ENCODE measurements around the gene PLAC8. TPM values are rescaled to one million over a fixed set of nuclear protein-coding genes. Genes with fewer than 3 reads are reported as not detected.
"Not testable (repeated sequence)": the region's sequence is repeated elsewhere in the genome, so short reads cannot be mapped to it uniquely, and the experiment has no call there.

PLAC8 gene
- total RNA-seq, 3 donors from 2014 or later, result 11.8 to 14.9 (median 14.3) TPM

DNA sequence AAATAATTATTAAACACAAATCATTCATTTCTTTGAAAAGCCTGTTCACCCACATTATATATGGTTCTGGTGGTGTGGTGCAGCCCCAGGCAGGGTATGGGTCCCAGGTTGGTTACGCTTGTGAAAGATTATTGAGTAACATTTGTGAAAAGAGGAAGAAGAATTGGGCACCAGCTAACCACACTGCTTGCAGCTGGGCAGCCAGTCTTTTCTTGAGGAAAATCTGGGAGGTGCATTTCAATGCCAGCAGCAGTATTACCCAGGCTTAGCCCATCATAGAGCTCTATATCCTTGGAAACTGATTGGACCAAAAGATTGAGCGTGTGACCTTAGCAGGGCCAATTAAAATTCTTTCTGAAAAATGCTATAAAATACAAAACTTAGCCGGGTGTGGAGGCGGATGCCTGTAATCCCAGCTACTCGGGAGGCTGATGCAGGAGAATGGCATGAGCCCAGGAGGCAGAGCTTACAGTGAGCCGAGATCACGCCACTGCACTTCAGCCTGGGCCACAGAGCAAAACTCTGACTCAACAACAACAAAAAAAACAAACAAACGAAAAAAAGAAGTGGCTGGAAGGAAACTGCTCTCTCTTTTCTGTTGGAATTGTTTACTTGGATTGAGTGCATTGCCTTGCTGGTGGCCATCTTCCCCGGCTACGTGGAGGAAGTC is 9.7 kb upstream of the PLAC8 start:
- H3K4me3 Mint-ChIP-seq, result no peak overlapping the region

DNA sequence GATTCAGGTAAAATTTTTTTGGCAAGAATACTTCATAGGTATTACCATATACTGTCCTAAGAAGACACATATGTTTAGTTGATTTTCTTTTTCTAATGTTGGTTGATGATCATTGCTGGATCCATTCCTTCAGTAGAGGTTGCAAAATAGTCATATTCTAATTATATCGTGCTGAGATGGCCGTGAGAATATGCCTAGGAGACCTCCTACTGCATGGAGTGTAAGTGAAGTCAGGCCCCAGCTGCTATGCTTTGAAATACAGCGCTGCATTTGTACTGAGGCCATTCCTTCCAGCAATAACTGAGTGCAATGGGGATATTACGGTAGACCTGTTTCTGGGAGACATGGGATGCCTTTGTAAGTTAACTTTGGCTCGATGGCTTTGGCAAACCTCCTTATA is 6.7 kb upstream of the PLAC8 start:
- no peaks in the 10 kb centered on the region for H3K27me3 Mint-ChIP-seq (ENCODE audit: low read depth)
- H3K9me3 Mint-ChIP-seq, result no peaks in the 10 kb centered on the region

More for the DNA sequence above, 9.7 kb upstream of the PLAC8 start:
- ATAC-seq (no peak), DNase-seq (no peak)
- H3K9me3 Mint-ChIP-seq, result no peaks in the 10 kb centered on the region
- H3K36me3 Mint-ChIP-seq (ENCODE audit: insufficient read depth), result no peaks in the 10 kb centered on the region
- no peaks in the 10 kb centered on the region for H3K27me3 Mint-ChIP-seq (ENCODE audit: low read depth)
- H3K4me1 Mint-ChIP-seq (ENCODE audit: low read depth), result peaks cover 16% of the 10 kb centered on the region

DNA sequence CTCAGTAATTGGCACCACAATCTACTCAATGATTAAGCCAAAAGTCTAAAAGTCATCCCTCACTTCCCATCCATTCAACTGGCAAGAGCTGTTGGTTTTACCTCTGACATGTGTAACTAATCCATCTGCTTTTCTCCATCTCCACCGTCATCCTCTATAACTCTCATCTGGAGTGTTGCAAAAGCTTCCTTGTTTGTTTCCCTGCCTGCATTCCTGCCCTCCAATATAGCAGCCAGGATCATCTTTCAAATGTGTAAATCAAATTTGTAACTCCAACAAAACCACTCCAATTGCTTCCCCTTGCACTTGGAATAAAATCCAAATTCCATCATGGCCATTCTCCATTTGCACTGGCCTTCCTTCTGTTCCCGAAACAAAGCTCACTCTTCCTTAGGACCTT is 4.3 kb upstream of the PLAC8 start:
- ATAC-seq, result no peak
- H3K27me3 Mint-ChIP-seq (ENCODE audit: low read depth), result no peaks in the 10 kb centered on the region
- peaks cover 32% of the 10 kb centered on the region for H3K4me1 Mint-ChIP-seq (ENCODE audit: low read depth)
- no peak for DNase-seq
- no peaks in the 10 kb centered on the region for H3K36me3 Mint-ChIP-seq (ENCODE audit: insufficient read depth)
- H3K9me3 Mint-ChIP-seq, result no peaks in the 10 kb centered on the region
- H3K4me3 Mint-ChIP-seq, result no peak overlapping the region

More for the DNA sequence above, 6.7 kb upstream of the PLAC8 start:
- peaks cover 22% of the 10 kb centered on the region for H3K4me1 Mint-ChIP-seq (ENCODE audit: low read depth)
- H3K4me3 Mint-ChIP-seq, result no peak overlapping the region
- H3K36me3 Mint-ChIP-seq (ENCODE audit: insufficient read depth), result no peaks in the 10 kb centered on the region
- ATAC-seq (no peak), DNase-seq (no peak)

DNA sequence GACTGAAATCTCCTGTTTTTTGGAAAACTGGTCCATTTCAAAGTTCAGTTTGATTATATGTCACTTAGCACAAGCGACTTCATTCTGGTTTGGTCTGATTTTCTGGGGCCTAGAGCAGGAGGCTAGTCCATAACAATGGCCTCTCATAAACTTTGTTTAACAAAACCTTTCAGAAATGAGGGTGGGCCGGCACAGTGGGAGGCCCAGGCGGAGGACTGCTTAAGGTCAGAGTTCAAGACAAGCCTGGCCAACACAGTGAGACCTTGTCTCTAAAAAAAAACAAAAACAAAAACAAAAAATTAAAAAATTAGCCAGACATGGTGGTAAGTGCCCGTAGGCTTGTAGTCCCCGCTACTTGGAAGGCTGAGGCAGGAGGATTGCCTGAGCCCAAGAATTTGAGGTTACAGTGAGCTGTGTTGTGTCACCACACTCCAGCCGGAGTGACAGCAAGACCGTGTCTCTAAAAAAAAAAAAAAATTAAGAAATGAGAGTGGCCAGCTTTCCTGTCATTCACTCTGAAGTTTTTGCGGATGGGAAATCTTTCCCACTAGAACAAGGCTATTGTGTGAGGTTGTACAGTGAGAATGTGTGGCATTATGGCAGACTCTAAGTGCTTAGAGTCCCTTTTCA is 1.2 kb upstream of the PLAC8 start:
- DNase-seq (no peak), ATAC-seq (no peak)
- no peaks in the 10 kb centered on the region for H3K9me3 Mint-ChIP-seq
- no peaks in the 10 kb centered on the region for H3K36me3 Mint-ChIP-seq (ENCODE audit: insufficient read depth)
- H3K27me3 Mint-ChIP-seq (ENCODE audit: low read depth), result no peaks in the 10 kb centered on the region
- H3K4me3 Mint-ChIP-seq, result peak overlapping the region; percentile 90
- peaks cover 49% of the 10 kb centered on the region for H3K4me1 Mint-ChIP-seq (ENCODE audit: low read depth)

DNA sequence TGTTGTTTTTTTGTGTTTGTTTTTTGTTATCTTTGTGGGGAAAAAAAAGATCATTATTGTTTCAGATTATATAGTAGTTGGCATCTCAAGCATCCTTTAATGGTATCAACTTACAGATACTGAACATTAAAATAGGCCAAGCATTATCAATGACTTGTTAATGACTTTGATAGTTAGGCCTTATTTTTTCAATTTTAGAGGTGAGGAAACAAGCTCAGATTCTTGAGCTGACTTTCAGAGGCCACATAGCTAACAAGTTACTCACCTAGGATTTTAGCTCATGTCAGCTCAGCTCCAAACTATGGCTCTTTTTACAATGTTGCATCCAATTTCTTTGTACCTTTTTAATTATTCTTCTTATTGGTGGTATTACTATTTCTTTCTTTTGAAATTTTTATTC is 471 bp upstream of the PLAC8 start:
- no peaks in the 10 kb centered on the region for H3K9me3 Mint-ChIP-seq
- ATAC-seq, result no peak
- peaks cover 53% of the 10 kb centered on the region for H3K4me1 Mint-ChIP-seq (ENCODE audit: low read depth)
- peak overlapping the region; percentile 90 for H3K4me3 Mint-ChIP-seq
- no peaks in the 10 kb centered on the region for H3K27me3 Mint-ChIP-seq (ENCODE audit: low read depth)
- no peak for DNase-seq
- H3K36me3 Mint-ChIP-seq (ENCODE audit: insufficient read depth), result no peaks in the 10 kb centered on the region

DNA sequence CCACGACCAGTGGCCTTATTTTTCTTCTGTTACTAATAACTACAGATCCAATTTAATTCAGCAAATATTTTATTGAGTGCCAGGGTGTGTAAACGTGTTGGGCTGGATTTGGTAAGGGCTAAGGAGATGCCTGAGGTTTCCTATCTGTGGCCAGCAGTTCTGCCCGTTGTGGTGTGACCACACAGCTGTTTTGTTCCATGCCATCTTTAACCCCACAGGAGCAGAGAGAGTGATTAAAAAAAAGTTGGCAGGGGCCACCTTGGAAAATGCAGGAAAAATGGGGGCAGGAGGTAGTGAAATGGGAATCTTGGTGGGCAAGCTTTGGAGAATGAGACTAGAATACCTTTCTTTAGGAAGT is 1.1 kb downstream of the PLAC8 start:
- ATAC-seq (no peak), DNase-seq (no peak)
- peak overlapping the region; percentile 90 for H3K4me3 Mint-ChIP-seq
- H3K27me3 Mint-ChIP-seq (ENCODE audit: low read depth), result no peaks in the 10 kb centered on the region
- H3K4me1 Mint-ChIP-seq (ENCODE audit: low read depth), result peaks cover 52% of the 10 kb centered on the region
- no peaks in the 10 kb centered on the region for H3K36me3 Mint-ChIP-seq (ENCODE audit: insufficient read depth)
- no peaks in the 10 kb centered on the region for H3K9me3 Mint-ChIP-seq

DNA sequence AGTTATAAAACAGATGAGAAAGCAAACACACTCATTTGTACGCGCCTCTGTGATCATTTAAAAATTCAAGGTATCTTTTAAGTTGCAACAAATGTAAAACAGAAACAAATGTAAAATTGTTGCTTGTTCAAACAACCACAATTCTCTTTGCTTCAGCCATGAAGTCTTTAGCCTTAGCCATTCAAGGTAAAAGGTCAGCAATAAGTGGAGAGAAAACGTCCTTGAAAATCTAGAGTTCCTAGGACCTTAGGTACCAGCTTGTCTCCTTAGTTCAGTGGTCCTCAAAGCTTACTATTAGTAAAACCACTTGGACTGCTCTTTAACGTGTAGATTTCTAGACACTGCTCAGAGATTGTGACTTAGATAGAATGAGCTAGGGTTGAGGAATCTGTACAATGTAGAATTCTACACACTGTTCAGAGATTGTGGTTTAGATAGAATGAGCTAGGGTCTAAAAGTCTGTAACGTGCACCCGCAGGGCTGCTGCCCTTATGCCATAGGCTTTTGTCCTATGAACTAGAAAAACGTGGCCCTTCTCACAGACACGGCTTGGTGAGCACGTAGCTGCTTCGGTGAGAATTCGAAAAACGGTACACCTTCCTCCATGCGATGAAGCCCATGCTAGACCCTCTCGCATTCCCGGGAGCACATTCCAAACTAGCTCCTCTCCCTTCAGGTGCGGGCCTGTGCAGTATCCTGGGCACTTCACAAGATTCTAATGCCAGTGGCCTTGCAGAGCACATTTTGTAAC is 1.7 kb downstream of the PLAC8 start:
- H3K36me3 Mint-ChIP-seq (ENCODE audit: insufficient read depth), result no peaks in the 10 kb centered on the region
- no peaks in the 10 kb centered on the region for H3K27me3 Mint-ChIP-seq (ENCODE audit: low read depth)
- peaks cover 54% of the 10 kb centered on the region for H3K4me1 Mint-ChIP-seq (ENCODE audit: low read depth)
- no peaks in the 10 kb centered on the region for H3K9me3 Mint-ChIP-seq
- ATAC-seq (peak; percentile 7 to 12), DNase-seq (peak; percentile 9)
- peak overlapping the region; percentile 90 for H3K4me3 Mint-ChIP-seq

DNA sequence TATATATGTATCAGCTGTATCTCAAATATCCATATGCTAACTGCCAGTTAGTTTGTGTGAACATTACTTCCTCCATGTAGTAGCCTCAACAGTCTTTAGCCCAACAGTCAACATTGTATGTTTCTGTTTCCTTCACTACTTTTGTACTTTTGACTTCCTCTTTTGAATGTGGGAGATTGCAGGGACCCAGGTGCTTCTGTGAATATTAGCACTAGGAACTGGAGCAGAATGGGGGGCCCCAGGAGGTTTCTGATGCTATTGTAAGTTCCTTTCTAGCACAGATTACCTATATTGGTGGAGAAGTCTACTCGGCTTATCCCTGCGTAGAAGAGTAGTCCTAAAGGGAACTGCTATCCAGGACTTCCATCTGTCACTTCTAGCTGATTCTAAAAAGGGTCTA is 2.3 kb downstream of the PLAC8 start:
- Mint-ChIP-seq H3K9me3 (no peaks in the 10 kb centered on the region), H3K36me3 (ENCODE audit: insufficient read depth) (no peaks in the 10 kb centered on the region), H3K27me3 (ENCODE audit: low read depth) (no peaks in the 10 kb centered on the region), H3K4me3 (peak overlapping the region; percentile 90), H3K4me1 (ENCODE audit: low read depth) (peaks cover 52% of the 10 kb centered on the region)
- ATAC-seq, result no peak
- no peak for DNase-seq

DNA sequence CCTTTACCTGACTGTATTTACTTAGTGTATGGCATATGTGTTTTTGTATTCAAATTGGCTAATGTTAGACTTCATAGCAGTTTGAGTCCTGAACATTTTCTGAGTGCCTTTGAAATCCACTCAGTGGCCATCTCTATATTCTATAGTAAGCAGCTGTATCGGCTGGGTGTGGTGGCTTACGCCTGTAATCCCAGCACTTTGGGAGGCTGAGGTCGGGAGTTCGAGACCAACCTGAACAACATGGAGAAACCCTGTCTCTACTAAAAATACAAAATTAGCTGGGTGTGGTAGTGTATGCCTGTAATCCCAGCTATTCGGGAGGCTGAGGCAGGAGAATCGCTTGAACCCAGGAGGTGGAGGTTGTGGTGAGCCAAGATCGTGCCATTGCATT is 2.8 kb downstream of the PLAC8 start:
- not testable (repeated sequence) for ATAC-seq; H3K27me3 Mint-ChIP-seq (ENCODE audit: low read depth); H3K9me3 Mint-ChIP-seq; H3K36me3 Mint-ChIP-seq (ENCODE audit: insufficient read depth); DNase-seq
- Mint-ChIP-seq H3K4me3 (peak overlapping the region; percentile 77), H3K4me1 (ENCODE audit: low read depth) (peaks cover 55% of the 10 kb centered on the region)

DNA sequence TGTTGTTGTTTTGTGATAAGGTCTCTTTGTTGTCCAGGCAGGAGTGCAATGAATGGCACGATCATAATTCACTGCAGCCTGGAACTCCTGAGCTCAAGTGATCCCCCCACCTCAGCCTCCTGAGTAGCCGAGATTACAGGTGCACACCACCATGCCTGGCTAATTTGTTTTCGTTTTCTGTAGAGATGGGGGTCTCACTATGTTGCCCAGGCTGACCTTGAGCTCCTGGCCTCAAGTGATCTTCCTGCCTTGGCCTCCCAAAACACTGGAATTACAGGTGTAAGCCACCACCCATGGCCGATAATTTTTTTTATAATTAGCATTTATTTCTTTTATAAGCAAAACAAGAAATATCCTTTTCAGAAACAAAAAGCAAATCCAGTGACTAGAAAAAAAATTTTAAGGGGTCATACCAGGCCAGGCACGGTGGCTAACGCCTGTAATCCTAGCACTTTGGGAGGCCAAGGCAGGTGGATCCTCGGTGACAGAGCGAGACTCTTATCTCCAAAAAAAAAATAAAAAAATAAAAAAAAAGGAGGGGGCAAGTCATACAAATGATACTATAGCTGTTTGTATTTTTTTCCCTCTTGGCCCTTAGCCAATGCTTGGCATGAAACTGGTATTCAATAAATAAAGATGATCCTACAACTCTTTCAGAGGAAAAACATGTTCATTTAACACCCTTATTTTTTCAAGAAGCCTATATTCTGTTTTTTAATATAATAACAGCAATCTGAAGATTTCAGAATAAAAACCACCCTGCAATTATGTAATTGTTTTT is 3.4 kb downstream of the PLAC8 start:
- no peaks in the 10 kb centered on the region for H3K27me3 Mint-ChIP-seq (ENCODE audit: low read depth)
- H3K4me1 Mint-ChIP-seq (ENCODE audit: low read depth), result peaks cover 56% of the 10 kb centered on the region
- no peaks in the 10 kb centered on the region for H3K36me3 Mint-ChIP-seq (ENCODE audit: insufficient read depth)
- DNase-seq (no peak), ATAC-seq (no peak)
- H3K9me3 Mint-ChIP-seq, result no peaks in the 10 kb centered on the region
- H3K4me3 Mint-ChIP-seq, result peak overlapping the region; percentile 90

DNA sequence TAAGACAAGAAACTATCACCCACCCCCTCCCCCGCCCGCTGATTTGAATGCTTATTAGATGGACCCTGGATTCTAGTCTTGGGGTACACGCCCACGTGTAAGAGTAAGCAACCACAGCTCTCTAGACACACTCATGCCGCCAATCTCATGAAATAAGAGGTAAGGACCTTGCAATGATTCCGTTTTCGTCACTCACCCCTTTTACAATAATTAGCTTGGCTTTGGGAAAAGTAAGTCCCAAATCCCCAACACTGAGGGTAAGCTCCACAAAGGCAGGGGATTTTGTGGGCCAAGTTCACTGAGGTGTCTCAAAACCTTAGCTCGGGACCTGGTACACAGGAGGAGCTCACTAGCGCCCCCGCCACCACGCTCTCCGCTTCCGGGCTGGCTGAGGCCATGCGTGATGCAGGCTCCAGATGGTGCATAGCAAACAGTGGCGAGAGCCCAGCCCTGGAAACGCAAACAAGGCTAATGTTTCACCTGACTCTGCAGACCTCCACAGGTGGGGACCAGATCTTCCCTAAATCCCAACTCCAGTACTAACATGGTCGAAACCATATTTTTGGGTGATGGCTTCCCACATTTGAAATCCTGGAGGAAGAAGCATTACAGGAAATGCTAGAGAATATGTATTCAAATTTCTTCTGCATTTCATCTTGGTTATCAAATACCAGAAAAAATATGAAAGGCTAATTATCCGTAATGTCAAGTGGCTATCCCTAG is 4.1 kb downstream of the PLAC8 start:
- peaks cover 51% of the 10 kb centered on the region for H3K4me1 Mint-ChIP-seq (ENCODE audit: low read depth)
- H3K27me3 Mint-ChIP-seq (ENCODE audit: low read depth), result no peaks in the 10 kb centered on the region
- peak overlapping the region; percentile 90 for H3K4me3 Mint-ChIP-seq
- DNase-seq (peak; percentile 85), ATAC-seq (peak; percentile 77 to 79)
- H3K36me3 Mint-ChIP-seq (ENCODE audit: insufficient read depth), result peaks cover 3% of the 10 kb centered on the region
- no peaks in the 10 kb centered on the region for H3K9me3 Mint-ChIP-seq

DNA sequence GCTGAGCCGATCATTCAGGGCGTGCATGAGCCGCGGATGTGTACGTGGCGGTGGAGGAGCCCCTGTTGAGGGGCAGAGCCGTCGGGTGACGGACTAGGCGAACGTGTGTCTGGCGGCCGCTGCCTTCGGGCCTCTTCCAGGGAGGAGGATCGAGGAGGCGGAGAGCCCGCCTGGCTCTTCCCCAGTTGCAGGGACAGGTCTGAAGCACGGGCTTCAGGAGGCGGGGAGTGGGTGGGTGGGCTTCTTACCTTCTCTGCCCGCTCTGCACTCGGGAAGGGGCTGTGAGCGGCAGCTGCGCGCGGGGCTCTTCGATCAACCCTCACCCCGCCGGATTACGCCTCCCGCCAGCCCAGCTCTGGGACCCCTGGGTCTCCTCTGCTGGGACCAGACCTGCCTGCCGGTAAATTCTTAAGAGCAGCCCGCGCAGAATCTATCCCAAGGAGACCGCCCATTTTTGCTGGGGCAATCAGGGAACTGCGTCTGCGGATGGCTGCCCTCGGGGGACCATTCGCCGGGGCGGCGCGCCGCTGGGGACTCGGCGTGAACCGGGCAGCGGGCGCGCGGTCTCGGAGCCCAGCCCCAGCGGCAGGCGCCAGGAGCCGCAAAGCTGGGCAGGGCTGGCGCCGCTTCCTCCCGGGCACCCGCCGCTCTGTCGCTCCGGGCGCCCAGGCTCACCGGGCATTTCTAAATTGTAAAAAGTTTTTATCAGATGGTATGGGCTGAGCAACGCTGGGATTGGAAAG is 4.9 kb downstream of the PLAC8 start:
- Mint-ChIP-seq H3K36me3 (ENCODE audit: insufficient read depth) (peaks cover 10% of the 10 kb centered on the region), H3K9me3 (no peaks in the 10 kb centered on the region), H3K4me1 (ENCODE audit: low read depth) (peaks cover 51% of the 10 kb centered on the region), H3K4me3 (peak overlapping the region; percentile 90), H3K27me3 (ENCODE audit: low read depth) (no peaks in the 10 kb centered on the region)
- peak; percentile 16 for DNase-seq
- ATAC-seq, result peak; percentile 46 to 48

DNA sequence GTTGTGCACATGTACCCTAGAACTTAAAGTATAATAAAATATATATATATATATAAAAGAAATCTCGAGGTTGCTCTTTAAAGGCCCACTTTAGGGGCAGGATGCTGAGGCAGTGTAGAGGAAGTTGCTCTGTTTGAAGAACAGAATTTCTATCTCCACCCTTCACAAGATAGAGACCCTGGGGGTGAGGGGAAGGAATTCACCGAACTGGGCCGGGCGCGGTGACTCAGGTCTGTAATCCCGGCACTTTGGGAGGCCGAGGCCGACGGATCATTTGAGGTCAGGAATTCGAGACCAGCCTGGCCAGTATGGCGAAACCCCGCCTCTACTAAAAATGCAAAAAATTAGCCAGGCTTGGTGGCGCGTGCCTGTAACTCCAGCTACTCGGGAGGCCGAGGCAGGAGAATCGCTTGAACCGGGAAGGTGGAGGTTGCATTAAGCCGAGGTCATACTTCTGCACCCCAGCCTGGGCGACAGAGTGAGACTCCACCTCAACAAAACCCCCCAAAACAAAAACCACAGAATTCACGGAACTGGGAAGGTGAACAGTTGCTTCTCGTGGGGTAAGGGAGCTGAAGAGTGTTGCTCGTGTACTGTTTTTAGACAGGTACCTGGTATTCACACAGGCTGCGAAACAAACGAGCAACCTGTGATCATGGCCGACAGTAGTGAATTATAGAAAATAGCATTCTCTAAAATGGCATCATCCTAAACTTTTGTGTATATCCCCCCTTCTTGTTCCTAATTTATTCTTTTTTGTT is 6.2 kb downstream of the PLAC8 start:
- Mint-ChIP-seq H3K36me3 (ENCODE audit: insufficient read depth) (peaks cover 19% of the 10 kb centered on the region), H3K4me1 (ENCODE audit: low read depth) (peaks cover 46% of the 10 kb centered on the region), H3K4me3 (peak overlapping the region; percentile 90), H3K27me3 (ENCODE audit: low read depth) (no peaks in the 10 kb centered on the region), H3K9me3 (no peaks in the 10 kb centered on the region)
- no peak for ATAC-seq
- no peak for DNase-seq
